Measurements from ENCODE around the gene NEU4.

GRCh38 chr2:241796209-241796608 lies 12.8 kb upstream of the NEU4 start:
- no peak for TF ChIP-seq POLR2AphosphoS5 (IDR thresholded peaks at IDR 0.05; ENCODE audit: control insufficient read depth, insufficient read depth, low read depth, low read length)
- no peak for TF ChIP-seq NONO (IDR thresholded peaks at IDR 0.05; ENCODE audit: low read depth in 2 of 2, low read length in 1 of 2)
- TF ChIP-seq SP2 (IDR thresholded peaks at IDR 0.05; ENCODE audit: extremely low read depth, low read depth, low read length, poor library complexity, severe bottlenecking) = no peak
- TF ChIP-seq MYNN (IDR thresholded peaks at IDR 0.05) = no peak
- TF ChIP-seq MYNN (CRISPR knock-in tag; IDR thresholded peaks at IDR 0.05) = no peak
- no peak for TF ChIP-seq TRIM28 (IDR thresholded peaks at IDR 0.05)

Data from K562 (cell line).